Measurements from ENCODE around the gene RALGPS1.

- TF ChIP-seq CTCF (IDR thresholded peaks at IDR 0.05): no peak
- TF ChIP-seq EZH2 (IDR thresholded peaks at IDR 0.05; ENCODE audit: borderline replicate concordance, insufficient read depth, low read depth, low read length, poor library complexity, severe bottlenecking): no peak
These were observed 268.5 kb downstream of the RALGPS1 start for GRCh38 chr9:127182901-127183746.

Data from B cell (primary cell).